GDM1 (cell line): ENCODE results near the gene CACNG4.

ENCODE experiments used
- DNase-seq: peaks from one replicate; lab custom pipeline; 2025; lab: John Stamatoyannopoulos, UW

The CACNG4 gene

GRCh38 chr17:66963909-66964771, at the start of gene CACNG4:
Gene CACNG4, plus strand, starts transcription at chr17:66964707. Its CDS starts 205 bp downstream, at chr17:66964912.
- no peak for DNase-seq

- DNase-seq: no peak
Measured at GRCh38 chr17:66915204-66915611, 49.3 kb upstream of the CACNG4 start.

GRCh38 chr17:66915792-66916191, 48.7 kb upstream of the CACNG4 start:
- DNase-seq: no peak

GRCh38 chr17:66916946-66917345, 47.6 kb upstream of the CACNG4 start:
- DNase-seq: no peak

- no peak for DNase-seq
Measured at GRCh38 chr17:66918896-66919295, 45.6 kb upstream of the CACNG4 start.

GRCh38 chr17:66920435-66920834, 44.1 kb upstream of the CACNG4 start:
- DNase-seq: no peak

- DNase-seq: no peak
Measured at GRCh38 chr17:66920950-66921349, 43.6 kb upstream of the CACNG4 start.

- no peak for DNase-seq
Measured at GRCh38 chr17:66923886-66924285, 40.6 kb upstream of the CACNG4 start.

GRCh38 chr17:66925811-66926500, 38.6 kb upstream of the CACNG4 start:
- DNase-seq: no peak

- DNase-seq: no peak
Measured at GRCh38 chr17:66928949-66929348, 35.6 kb upstream of the CACNG4 start.

GRCh38 chr17:66929591-66929990, 34.9 kb upstream of the CACNG4 start:
- DNase-seq: no peak

- DNase-seq: no peak
Measured at GRCh38 chr17:66930933-66931332, 33.6 kb upstream of the CACNG4 start.

GRCh38 chr17:66932311-66932710, 32.2 kb upstream of the CACNG4 start:
- no peak for DNase-seq

- DNase-seq: no peak
Measured at GRCh38 chr17:66934040-66934439, 30.5 kb upstream of the CACNG4 start.

GRCh38 chr17:66935717-66936116, 28.8 kb upstream of the CACNG4 start:
- DNase-seq: no peak

GRCh38 chr17:66938656-66939055, 25.9 kb upstream of the CACNG4 start:
- no peak for DNase-seq

- no peak for DNase-seq
Measured at GRCh38 chr17:66939461-66940114, 24.9 kb upstream of the CACNG4 start.

- no peak for DNase-seq
Measured at GRCh38 chr17:66941249-66941648, 23.3 kb upstream of the CACNG4 start.

- DNase-seq: no peak
Measured at GRCh38 chr17:66941773-66942450, 22.6 kb upstream of the CACNG4 start.

- DNase-seq: no peak
Measured at GRCh38 chr17:66942451-66943264, 21.8 kb upstream of the CACNG4 start.

GRCh38 chr17:66943484-66943883, 21.0 kb upstream of the CACNG4 start:
- no peak for DNase-seq
